Aorta (tissue), 5 donors: ENCODE results near the gene IQSEC1. TPM values are rescaled to one million over a fixed set of nuclear protein-coding genes. Genes with fewer than 3 reads are reported as not detected.

Experiments used
- ATAC-seq: fragments of 200-7000 bp; cut with Tn5 transposase; one replicate; pipeline ENCODE4 v1.9.1; 2022; ENCODE audit warnings: moderate library complexity; ENCODE audit not compliant: low FRiP score
- DNase-seq, 2 donors: peaks; one replicate each; pipeline ENCODE4 v3.0.0-alpha.2; 2020
- H3K27ac ChIP-seq, 2 donors: one replicate each; pipeline ENCODE4 v1.5.1; 2013; ENCODE audit warnings: low read length in 2 of 2, mild to moderate bottlenecking in 2 of 2, moderate library complexity in 2 of 2, control low read depth in 1 of 2, inconsistent platforms in 1 of 2, low read depth in 1 of 2
- H3K27me3 ChIP-seq, 2 donors: one replicate each; pipeline ENCODE4 v1.6.1; 2013; ENCODE audit warnings: control low read depth in 1 of 2, low read length in 1 of 2, mild to moderate bottlenecking in 1 of 2, moderate library complexity in 1 of 2; ENCODE audit not compliant: insufficient read depth in 2 of 2, control insufficient read depth in 1 of 2
- H3K36me3 ChIP-seq, 2 donors: one replicate each; pipeline ENCODE4 v1.6.1; 2013; ENCODE audit warnings: control low read depth in 1 of 2, low read length in 1 of 2, mild to moderate bottlenecking in 1 of 2; ENCODE audit not compliant: insufficient read depth in 2 of 2, control insufficient read depth in 1 of 2
- H3K4me1 ChIP-seq, 2 donors: one replicate each; pipeline ENCODE4 v1.6.1; 2013; ENCODE audit warnings: low read length in 2 of 2, control low read depth in 1 of 2, mild to moderate bottlenecking in 1 of 2, moderate library complexity in 1 of 2; ENCODE audit not compliant: insufficient read depth in 2 of 2, control insufficient read depth in 1 of 2
- H3K4me3 ChIP-seq, 2 donors: one replicate each; pipeline ENCODE4 v1.5.1; 2013; ENCODE audit warnings: low read length in 2 of 2, control low read depth in 1 of 2, mild to moderate bottlenecking in 1 of 2
- H3K9me3 ChIP-seq: one replicate; pipeline ENCODE4 v1.6.1; 2013; ENCODE audit warnings: mild to moderate bottlenecking, low read length; ENCODE audit not compliant: control insufficient read depth
- WGBS, 2 donors: extraction: QIAGEN DNeasy Blood & Tissue Kit; methylation state at CpG; one replicate each; pipeline ENCODE4 v1.1.7; 2013; 5-methylcytosine and 5-hydroxymethylcytosine counted together
- intact Hi-C, 2 donors: fragments of 100-400 bp; cut with DNase I; formaldehyde crosslinking; loops; one replicate each; pipeline versions ENCODE4 v1.14.2 to v1.15.0; 2022
- polyA plus RNA-seq, 2 donors: library from polyadenylated mRNA; stranded (reverse); fragments of 200-250 nt; gene quantifications; one replicate each; pipeline ENCODE4 v1.2.3, GENCODE V29; 2013
- total RNA-seq, 2 donors: library from RNA; stranded (reverse); fragmentation: NEBNext Ultra II Directional; extraction: Animal tissue kit (Norgen Biotek cat#: 25700); gene quantifications; one replicate each; pipeline ENCODE4 v1.2.1, GENCODE V29; 2021
- donor health status: healthy with polysubstance abuse.
- donor health status: Bipolar disorder and iron deficiency.
- donor health status: DM: no; HTN: no; CAD: no.
- donor health status: DM: no; HTN: no; CAD: no.
- donor health status: DM: yes; HTN: yes; CAD: no.

Gene IQSEC1
- total and polyA plus RNA-seq, 4 donors: 12.6 to 84.7 (median 49.9) TPM

DNA sequence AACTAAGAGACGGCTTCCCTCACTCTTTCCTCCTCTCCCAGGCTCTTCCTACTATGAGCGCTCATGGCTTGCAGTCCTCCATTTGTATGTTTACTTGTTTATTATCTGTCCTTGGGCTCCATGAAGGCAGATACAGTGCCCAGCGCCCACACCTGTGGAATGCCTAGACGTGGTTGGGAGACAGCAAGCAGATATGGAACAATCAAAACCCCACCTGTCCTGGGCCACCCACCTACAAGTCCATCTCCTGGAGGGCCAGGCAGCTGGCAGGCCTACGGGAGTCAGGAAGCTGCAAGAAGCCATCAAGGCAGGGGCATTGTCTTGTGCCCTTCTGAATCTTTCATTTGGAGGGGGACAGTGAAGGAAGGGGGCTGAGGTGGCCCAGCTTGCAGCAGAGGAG is 104.7 kb downstream of the IQSEC1 start:
- Histone ChIP-seq H3K4me3 (no peak overlapping the region), H3K27me3 (no peaks in the 10 kb centered on the region), H3K36me3 (no peaks in the 10 kb centered on the region), H3K9me3 (no peaks in the 10 kb centered on the region), H3K4me1 (peaks cover 3 to 11% of the 10 kb centered on the region in 2 donors), H3K27ac (no peak overlapping the region)
- no peak for ATAC-seq
- intact Hi-C loops: loop anchor here in 1 of 2 donors (5.0 kb wide), 1 partner anchor 36 kb away; no protein-coding TSS in a partner anchor
- DNase-seq: no peak
- WGBS, 2 donors: 77 to 83% methylated on average over 5 of the region's 5 CpGs

GRCh38 chr3:12967606-12968351 is 105.5 kb downstream of the IQSEC1 start:
- H3K4me1 ChIP-seq: peaks cover 3 to 11% of the 10 kb centered on the region in 2 donors
- 4 to 8% methylated on average over 31 to 64 of the region's 64 CpGs for WGBS, 2 donors
- H3K27me3 ChIP-seq: no peaks in the 10 kb centered on the region
- ATAC-seq (peak; percentile 95), DNase-seq (peak; percentile 94 to 96)
- no peaks in the 10 kb centered on the region for H3K36me3 ChIP-seq
- H3K9me3 ChIP-seq: no peaks in the 10 kb centered on the region
- peak overlapping the region; percentile 90 to 97 for H3K4me3 ChIP-seq
- intact Hi-C loops: loop anchor here in 1 of 2 donors (5.0 kb wide), 1 partner anchor 35 kb away; no protein-coding TSS in a partner anchor
- H3K27ac ChIP-seq: peak overlapping the region in 1 of 2 donors; percentile 81

- peak in 1 of 2 donors; percentile 84 for DNase-seq
- Histone ChIP-seq H3K4me1 (peaks cover 3 to 11% of the 10 kb centered on the region in 2 donors), H3K27me3 (no peaks in the 10 kb centered on the region), H3K36me3 (no peaks in the 10 kb centered on the region), H3K4me3 (peak overlapping the region; percentile 90 to 97), H3K9me3 (no peaks in the 10 kb centered on the region), H3K27ac (peak overlapping the region; percentile 62 to 81)
- peak; percentile 12 for ATAC-seq
- WGBS, 2 donors: 0 to 1% methylated on average over 51 to 56 of the region's 56 CpGs
- intact Hi-C loops: loop anchor here in 1 of 2 donors (5.0 kb wide), 1 partner anchor 35 kb away; no protein-coding TSS in a partner anchor
Observed at GRCh38 chr3:12966847-12967605, 106.2 kb downstream of the IQSEC1 start.

GRCh38 chr3:12965999-12966846 is 107.0 kb downstream of the IQSEC1 start:
- no peaks in the 10 kb centered on the region for H3K27me3 ChIP-seq
- DNase-seq: no peak
- intact Hi-C loops: loop anchor here in 1 of 2 donors (5.0 kb wide), 1 partner anchor 34 kb away; no protein-coding TSS in a partner anchor
- peaks cover 3 to 11% of the 10 kb centered on the region in 2 donors for H3K4me1 ChIP-seq
- peak overlapping the region; percentile 90 to 97 for H3K4me3 ChIP-seq
- WGBS, 2 donors: 57 to 58% methylated on average over 11 of the region's 11 CpGs
- H3K27ac ChIP-seq: peak overlapping the region in 1 of 2 donors; percentile 81
- no peaks in the 10 kb centered on the region for H3K36me3 ChIP-seq
- no peaks in the 10 kb centered on the region for H3K9me3 ChIP-seq
- ATAC-seq: no peak

DNA sequence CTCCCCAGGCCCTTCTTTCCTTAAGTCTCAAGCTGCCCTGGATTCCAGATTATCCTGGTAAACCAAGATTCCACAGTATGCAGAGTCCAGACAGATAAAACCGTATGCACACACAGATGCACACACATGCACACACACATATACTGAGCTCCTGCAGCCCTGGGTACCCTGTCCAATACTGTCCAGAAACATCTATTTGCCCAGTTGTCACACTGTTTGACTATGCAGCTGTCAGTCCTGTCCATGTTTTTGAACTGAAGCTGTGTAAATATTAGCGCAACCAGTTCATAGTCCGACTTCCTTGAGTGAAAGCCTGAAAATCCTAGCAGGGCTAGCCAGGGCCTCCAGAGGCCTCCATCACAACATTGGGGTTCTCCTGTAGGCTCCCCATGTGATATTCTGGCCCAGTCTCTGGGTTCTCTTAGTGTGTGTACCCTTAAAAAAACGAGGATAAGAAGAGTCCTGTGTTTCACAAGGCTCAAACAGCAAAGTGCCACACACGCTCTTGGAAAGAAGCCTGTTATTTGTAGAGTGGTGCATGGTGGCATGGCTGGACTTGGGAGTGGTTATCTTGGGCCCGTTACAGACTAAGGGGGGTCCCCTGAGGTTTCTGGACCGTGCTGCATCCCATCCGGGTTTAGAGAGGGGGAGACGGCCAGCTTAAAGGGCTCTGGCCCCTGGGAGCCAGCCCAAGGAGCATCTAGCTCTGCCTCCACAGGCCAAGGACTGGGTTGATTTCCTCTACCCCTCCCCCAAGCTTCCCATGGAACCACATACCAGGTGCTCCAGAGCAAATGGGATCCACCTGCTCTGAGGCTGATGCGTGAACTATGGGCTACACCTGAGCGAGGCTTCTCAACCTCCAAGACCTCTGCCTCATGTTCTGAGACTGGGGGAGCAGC is 108.3 kb downstream of the IQSEC1 start:
- intact Hi-C loops: loop anchor here in 1 of 2 donors (5.0 kb wide), 1 partner anchor 33 kb away; no protein-coding TSS in a partner anchor
- WGBS, 2 donors: 35 to 37% methylated on average over 11 of the region's 11 CpGs
- no peaks in the 10 kb centered on the region for H3K27me3 ChIP-seq
- no peaks in the 10 kb centered on the region for H3K36me3 ChIP-seq
- no peaks in the 10 kb centered on the region for H3K9me3 ChIP-seq
- H3K4me1 ChIP-seq: peaks cover 3 to 11% of the 10 kb centered on the region in 2 donors
- ATAC-seq (no peak), DNase-seq (no peak)
- H3K27ac ChIP-seq: no peak overlapping the region
- H3K4me3 ChIP-seq: no peak overlapping the region

DNA sequence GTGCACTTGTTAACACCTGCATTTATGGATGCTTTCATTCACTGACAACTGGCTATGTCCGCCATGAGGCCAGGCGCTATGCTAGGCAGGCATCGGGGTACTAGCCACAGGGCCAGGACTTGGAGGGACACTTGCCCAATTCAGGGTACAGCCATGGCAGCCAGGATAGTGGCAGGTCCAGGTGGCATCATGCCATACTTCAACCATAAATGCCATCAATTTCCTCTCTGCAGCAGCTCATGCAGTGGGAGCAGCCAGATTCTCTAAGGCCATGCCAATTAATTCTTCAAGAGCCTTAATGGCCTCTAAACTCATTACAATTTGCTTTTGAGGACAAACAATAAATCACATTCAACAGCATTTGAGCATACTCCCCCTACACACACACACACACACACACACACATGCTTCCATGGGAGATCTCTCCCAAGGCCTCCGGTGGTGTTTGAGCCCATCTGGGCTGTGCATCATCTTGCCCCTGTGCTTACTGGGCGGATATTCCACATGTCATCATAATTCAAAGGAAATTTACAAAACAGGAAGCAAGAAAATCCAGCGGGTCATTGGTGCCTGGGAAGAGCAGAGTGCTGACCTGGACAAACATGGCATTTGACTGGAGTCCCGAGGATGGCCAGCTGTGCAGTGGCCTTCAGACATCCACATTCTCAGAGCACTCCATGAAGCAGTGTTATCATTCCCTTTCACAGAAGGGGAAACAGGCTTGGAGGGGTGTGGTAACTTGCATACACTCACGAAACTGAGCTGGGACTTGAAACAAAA is 109.1 kb downstream of the IQSEC1 start:
- intact Hi-C loops: loop anchor here in 1 of 2 donors (2.0 kb wide), 1 partner anchor 29 kb away; no protein-coding TSS in a partner anchor
- Histone ChIP-seq H3K36me3 (no peaks in the 10 kb centered on the region), H3K4me1 (peaks cover 3 to 11% of the 10 kb centered on the region in 2 donors), H3K9me3 (no peaks in the 10 kb centered on the region), H3K27me3 (no peaks in the 10 kb centered on the region), H3K27ac (peak overlapping the region in 1 of 2 donors; percentile 28), H3K4me3 (no peak overlapping the region)
- no peak for ATAC-seq
- 62 to 63% methylated on average over 8 of the region's 8 CpGs for WGBS, 2 donors
- peak in 1 of 2 donors; percentile 69 for DNase-seq

GRCh38 chr3:12963231-12963896 is 109.9 kb downstream of the IQSEC1 start:
- 61 to 66% methylated on average over 7 of the region's 7 CpGs for WGBS, 2 donors
- no peaks in the 10 kb centered on the region for H3K27me3 ChIP-seq
- no peak for ATAC-seq
- no peak for DNase-seq
- intact Hi-C loops: loop anchor here in 1 of 2 donors (2.0 kb wide), 1 partner anchor 29 kb away; no protein-coding TSS in a partner anchor
- no peaks in the 10 kb centered on the region for H3K36me3 ChIP-seq
- peaks cover 3 to 15% of the 10 kb centered on the region in 2 donors for H3K4me1 ChIP-seq
- no peak overlapping the region for H3K4me3 ChIP-seq
- no peaks in the 10 kb centered on the region for H3K9me3 ChIP-seq
- peak overlapping the region in 1 of 2 donors; percentile 28 for H3K27ac ChIP-seq
